HEK293 (cell line): Measurements from ENCODE around the gene USP6NL.

ENCODE experiments used
- CTCF ChIA-PET: fragments of 350-600 bp; formaldehyde crosslinking; extraction: SDS; loops from one replicate; lab custom pipeline; 2021; ENCODE audit warnings: antibody characterized with exemption; lab: Yijun Ruan, JAX
- POLR2A ChIA-PET: fragments of 300-600 bp; formaldehyde crosslinking; extraction: SDS; loops from one replicate; lab custom pipeline; 2020; ENCODE audit warnings: antibody characterized with exemption, inconsistent platforms; lab: Yijun Ruan, JAX
- H3K27ac ChIP-seq: fragments of 200-500 bp; sonication (Bioruptor generic); 2 replicates; pipeline ENCODE4 v1.5.1; 2014; ENCODE audit warnings: low read depth, low read length, control low read depth, inconsistent platforms; ENCODE audit errors: extremely low read depth
- H3K36me3 ChIP-seq, 2 experiments: fragments of 200-500 bp in 1 of 2; sonication (Bioruptor generic) in 1 of 2; 1 replicate in 1 of 2; 2 replicates in 1 of 2; pipeline ENCODE4 v1.5.1; 2014 to 2017; ENCODE audit warnings: inconsistent platforms in 2 of 2, low read length in 2 of 2; ENCODE audit not compliant: control insufficient read depth in 2 of 2, insufficient read depth in 1 of 2
- H3K4me1 ChIP-seq: fragments of 200-500 bp; sonication (Bioruptor generic); 2 replicates; pipeline ENCODE4 v1.5.1; 2014; ENCODE audit warnings: mild to moderate bottlenecking, low read length, inconsistent platforms; ENCODE audit not compliant: control insufficient read depth, insufficient read depth
- H3K4me3 ChIP-seq: 2 replicates; pipeline ENCODE4 v1.5.1; 2011; ENCODE audit warnings: low read depth, mild to moderate bottlenecking, control low read depth, low read length, moderate library complexity
- H3K9me3 ChIP-seq: fragments of 200-500 bp; sonication (Bioruptor generic); 2 replicates; pipeline ENCODE4 v1.5.1; 2014; ENCODE audit warnings: low read depth, low read length, inconsistent platforms; ENCODE audit not compliant: control insufficient read depth, insufficient read depth
- GLI2 ChIP-seq: fragments of 450-650 bp; formaldehyde crosslinking; IDR thresholded peaks from 2 replicates; pipeline ENCODE4; 2017; ENCODE audit warnings: missing biosample characterization, missing genetic modification characterization, low read depth, borderline replicate concordance
- HOXA7 ChIP-seq: sonication (generic); formaldehyde crosslinking; IDR thresholded peaks from 2 replicates; pipeline ENCODE4 v1.8.1; 2022; ENCODE audit warnings: missing genetic modification reagents, borderline replicate concordance
- SP7 ChIP-seq: fragments of 450-650 bp; formaldehyde crosslinking; IDR thresholded peaks from 2 replicates; pipeline ENCODE4 v1.5.1; 2016; ENCODE audit warnings: missing biosample characterization, missing genetic modification characterization
- ZBTB11 ChIP-seq: fragments of 450-650 bp; formaldehyde crosslinking; conservative IDR thresholded peaks from 2 replicates; pipeline ENCODE4 v1.5.1; 2016; ENCODE audit warnings: low read depth, missing biosample characterization, missing genetic modification characterization
- ZBTB6 ChIP-seq: fragments of 450-650 bp; formaldehyde crosslinking; IDR thresholded peaks from 2 replicates; pipeline ENCODE4 v1.5.1; 2017; ENCODE audit warnings: missing biosample characterization, missing genetic modification characterization
- ZIC2 ChIP-seq: fragments of 450-650 bp; formaldehyde crosslinking; IDR thresholded peaks from 2 replicates; pipeline ENCODE4 v1.5.1; 2016; ENCODE audit warnings: missing biosample characterization, missing genetic modification characterization
- ZNF114 ChIP-seq: fragments of 450-650 bp; formaldehyde crosslinking; IDR thresholded peaks from 2 replicates; pipeline ENCODE4 v1.5.0; 2017; ENCODE audit warnings: missing biosample characterization, missing genetic modification characterization
- ZNF132 ChIP-seq: fragments of 450-650 bp; formaldehyde crosslinking; IDR thresholded peaks from 2 replicates; pipeline ENCODE4 v1.5.1; 2017; ENCODE audit warnings: missing biosample characterization, missing genetic modification characterization, borderline replicate concordance
- ZNF19 ChIP-seq: fragments of 450-650 bp; formaldehyde crosslinking; IDR thresholded peaks from 2 replicates; pipeline ENCODE4; 2016; ENCODE audit warnings: missing biosample characterization, missing genetic modification characterization, low read depth
- ZNF214 ChIP-seq: fragments of 450-650 bp; formaldehyde crosslinking; IDR thresholded peaks from 2 replicates; pipeline ENCODE4 v1.5.1; 2017; ENCODE audit warnings: missing biosample characterization, mild to moderate bottlenecking, missing genetic modification characterization, borderline replicate concordance
- ZNF24 ChIP-seq: fragments of 450-650 bp; formaldehyde crosslinking; IDR thresholded peaks from 2 replicates; pipeline ENCODE4 v1.5.1; 2016; ENCODE audit warnings: missing biosample characterization, missing genetic modification characterization
- ZNF26 ChIP-seq: fragments of 450-650 bp; formaldehyde crosslinking; IDR thresholded peaks from 2 replicates; pipeline ENCODE4 v1.5.1; 2016; ENCODE audit warnings: missing biosample characterization, missing genetic modification characterization
- ZNF292 ChIP-seq: fragments of 450-650 bp; formaldehyde crosslinking; IDR thresholded peaks from 2 replicates; pipeline ENCODE4 v1.5.1; 2016; ENCODE audit warnings: low read depth, missing biosample characterization, missing genetic modification characterization, borderline replicate concordance
- ZNF324 ChIP-seq: fragments of 450-650 bp; formaldehyde crosslinking; IDR thresholded peaks from 2 replicates; pipeline ENCODE4 v1.5.1; 2016; ENCODE audit warnings: missing biosample characterization, missing genetic modification characterization
- ZNF341 ChIP-seq: fragments of 450-650 bp; formaldehyde crosslinking; IDR thresholded peaks from 2 replicates; pipeline ENCODE4; 2016; ENCODE audit warnings: low read depth, missing biosample characterization, missing genetic modification characterization
- ZNF350 ChIP-seq: fragments of 450-650 bp; formaldehyde crosslinking; IDR thresholded peaks from 2 replicates; pipeline ENCODE4 v1.5.0; 2017; ENCODE audit warnings: missing biosample characterization, mild to moderate bottlenecking, missing genetic modification characterization
- ZNF366 ChIP-seq: fragments of 450-650 bp; formaldehyde crosslinking; conservative IDR thresholded peaks from 2 replicates; pipeline ENCODE4 v1.5.1; 2016; ENCODE audit warnings: missing biosample characterization, missing genetic modification characterization
- ZNF514 ChIP-seq: fragments of 450-650 bp; formaldehyde crosslinking; IDR thresholded peaks from 2 replicates; pipeline ENCODE4 v1.5.1; 2016; ENCODE audit warnings: missing biosample characterization, missing genetic modification characterization
- ZNF548 ChIP-seq: fragments of 450-650 bp; formaldehyde crosslinking; IDR thresholded peaks from 2 replicates; pipeline ENCODE4 v1.5.1; 2016; ENCODE audit warnings: missing biosample characterization, missing genetic modification characterization
- ZNF549 ChIP-seq: fragments of 450-650 bp; IDR thresholded peaks from 2 replicates; pipeline ENCODE4 v1.5.1; 2018; ENCODE audit warnings: missing biosample characterization, missing genetic modification characterization, mild to moderate bottlenecking, inconsistent platforms, moderate library complexity
- ZNF600 ChIP-seq: fragments of 450-650 bp; formaldehyde crosslinking; IDR thresholded peaks from 2 replicates; pipeline ENCODE4 v1.5.1; 2016; ENCODE audit warnings: missing biosample characterization, missing genetic modification characterization
- ZNF623 ChIP-seq: fragments of 450-650 bp; formaldehyde crosslinking; IDR thresholded peaks from 2 replicates; pipeline ENCODE4 v1.5.1; 2016; ENCODE audit warnings: missing biosample characterization, missing genetic modification characterization
- ZNF624 ChIP-seq: fragments of 450-650 bp; formaldehyde crosslinking; IDR thresholded peaks from 2 replicates; pipeline ENCODE4 v1.5.1; 2017; ENCODE audit warnings: missing biosample characterization, missing genetic modification characterization
- ZNF777 ChIP-seq: fragments of 450-650 bp; formaldehyde crosslinking; IDR thresholded peaks from 2 replicates; pipeline ENCODE4 v1.5.1; 2017; ENCODE audit warnings: missing biosample characterization, missing genetic modification characterization, borderline replicate concordance
- ZNF792 ChIP-seq: fragments of 450-650 bp; formaldehyde crosslinking; IDR thresholded peaks from 2 replicates; pipeline ENCODE4 v1.5.1; 2016; ENCODE audit warnings: missing biosample characterization, missing genetic modification characterization
- ZNF837 ChIP-seq: fragments of 450-650 bp; formaldehyde crosslinking; IDR thresholded peaks from 2 replicates; pipeline ENCODE4 v1.5.1; 2016; ENCODE audit warnings: missing biosample characterization, missing genetic modification characterization

The USP6NL gene

GRCh38 chr10:11653758-11654471 lies 42.5 kb upstream of the USP6NL start:
- no peak overlapping the region for H3K4me3 ChIP-seq
- CTCF ChIA-PET, result no interaction called here
- POLR2A ChIA-PET, result no interaction called here
- TF ChIP-seq ZNF366, result peak; percentile 80
- TF ChIP-seq GLI2 (tag by site-specific recombination), result no peak
- no peak for TF ChIP-seq ZNF548 (tag by site-specific recombination)
- TF ChIP-seq ZBTB6 (tag by site-specific recombination), result no peak
- TF ChIP-seq ZIC2 (tag by site-specific recombination), result no peak
- TF ChIP-seq, all 188 proteins: peak for 1
- peaks cover 3% of the 10 kb centered on the region; the same call in 1 of the 2 replicates for H3K4me1 ChIP-seq
- no peak overlapping the region for H3K27ac ChIP-seq
- no peaks in the 10 kb centered on the region for H3K36me3 ChIP-seq
- H3K9me3 ChIP-seq, result no peaks in the 10 kb centered on the region

- POLR2A ChIA-PET, result no interaction called here
- H3K4me1 ChIP-seq, result no peaks in the 10 kb centered on the region
- H3K9me3 ChIP-seq, result no peaks in the 10 kb centered on the region
- CTCF ChIA-PET, result no interaction called here
- H3K36me3 ChIP-seq, result no peaks in the 10 kb centered on the region
- H3K4me3 ChIP-seq, result no peak overlapping the region
- TF ChIP-seq ZNF549 (tag by site-specific recombination) (no peak), ZNF600 (tag by site-specific recombination) (0 out of 2 replicates have a peak, but pooled peaks have one; percentile 23), ZNF114 (tag by site-specific recombination) (no peak), ZNF624 (tag by site-specific recombination) (no peak), ZNF623 (tag by site-specific recombination) (no peak), SP7 (tag by site-specific recombination) (no peak)
- no peak overlapping the region for H3K27ac ChIP-seq
Observed at GRCh38 chr10:11647676-11648075, 36.2 kb upstream of the USP6NL start.

GRCh38 chr10:11646450-11646849 lies 35.0 kb upstream of the USP6NL start:
- ChIA-PET POLR2A (interaction anchor here (0.6 to 0.8 kb wide), 2 partner anchors 38 to 114 kb away, joined by 3 read pairs; no protein-coding TSS in a partner anchor), CTCF (no interaction called here)
- TF ChIP-seq ZNF341 (tag by site-specific recombination) (no peak), ZNF350 (tag by site-specific recombination) (no peak), ZBTB11 (tag by site-specific recombination) (no peak), ZNF324 (tag by site-specific recombination) (no peak), HOXA7 (CRISPR knock-in tag) (no peak), ZNF292 (tag by site-specific recombination) (no peak), ZNF600 (tag by site-specific recombination) (no peak), ZNF19 (no peak), ZNF132 (tag by site-specific recombination) (no peak), ZNF24 (tag by site-specific recombination) (no peak), ZNF623 (tag by site-specific recombination) (no peak), ZNF214 (tag by site-specific recombination) (no peak), ZNF837 (tag by site-specific recombination) (no peak), ZNF777 (tag by site-specific recombination) (no peak), ZNF792 (no peak), ZNF26 (tag by site-specific recombination) (no peak), ZNF514 (tag by site-specific recombination) (no peak)
- no peaks in the 10 kb centered on the region for H3K9me3 ChIP-seq
- no peak overlapping the region for H3K27ac ChIP-seq
- H3K36me3 ChIP-seq, result no peaks in the 10 kb centered on the region
- no peak overlapping the region for H3K4me3 ChIP-seq
- no peaks in the 10 kb centered on the region for H3K4me1 ChIP-seq
